GDM1 (cell line): ENCODE data around the gene P2RX3.
A peak's percentile ranks its signal among the peaks of the same experiment; 100 is the strongest.
"Not testable (repeated sequence)": the region's sequence is repeated elsewhere in the genome, so short reads cannot be mapped to it uniquely, and the experiment has no call there.

Source experiments
- DNase-seq: peaks from one replicate; lab custom pipeline; 2025; lab: John Stamatoyannopoulos, UW

The P2RX3 gene

DNA sequence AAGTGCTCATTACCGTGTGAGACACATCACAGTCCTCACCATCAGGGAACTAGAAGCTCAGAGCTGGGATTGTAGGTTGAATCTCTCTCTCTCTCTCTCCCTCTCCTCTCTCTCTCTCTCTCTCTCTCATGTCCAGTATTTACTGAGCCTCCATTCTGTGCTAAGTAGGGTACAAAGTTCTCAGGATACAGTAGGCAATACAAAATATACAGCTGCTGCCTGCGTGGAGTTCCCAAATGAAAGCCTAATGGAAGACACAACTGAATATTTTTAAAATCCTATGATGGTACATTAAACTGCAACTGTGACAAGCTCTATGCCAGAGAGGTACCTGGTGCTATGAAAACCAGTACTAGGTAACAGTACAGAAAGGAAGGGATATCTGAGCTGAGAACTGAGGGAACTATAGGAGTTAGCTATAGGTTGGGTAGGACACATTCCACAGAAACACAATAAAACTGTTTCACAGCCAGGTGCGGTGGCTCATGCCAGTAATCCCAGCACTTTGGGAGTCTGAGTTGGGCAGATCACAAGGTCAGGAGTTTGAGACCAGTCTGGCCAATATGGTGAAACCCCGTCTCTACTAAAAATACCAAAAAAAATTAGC lies 61.9 kb downstream of the P2RX3 start:
- DNase-seq: no peak

DNA sequence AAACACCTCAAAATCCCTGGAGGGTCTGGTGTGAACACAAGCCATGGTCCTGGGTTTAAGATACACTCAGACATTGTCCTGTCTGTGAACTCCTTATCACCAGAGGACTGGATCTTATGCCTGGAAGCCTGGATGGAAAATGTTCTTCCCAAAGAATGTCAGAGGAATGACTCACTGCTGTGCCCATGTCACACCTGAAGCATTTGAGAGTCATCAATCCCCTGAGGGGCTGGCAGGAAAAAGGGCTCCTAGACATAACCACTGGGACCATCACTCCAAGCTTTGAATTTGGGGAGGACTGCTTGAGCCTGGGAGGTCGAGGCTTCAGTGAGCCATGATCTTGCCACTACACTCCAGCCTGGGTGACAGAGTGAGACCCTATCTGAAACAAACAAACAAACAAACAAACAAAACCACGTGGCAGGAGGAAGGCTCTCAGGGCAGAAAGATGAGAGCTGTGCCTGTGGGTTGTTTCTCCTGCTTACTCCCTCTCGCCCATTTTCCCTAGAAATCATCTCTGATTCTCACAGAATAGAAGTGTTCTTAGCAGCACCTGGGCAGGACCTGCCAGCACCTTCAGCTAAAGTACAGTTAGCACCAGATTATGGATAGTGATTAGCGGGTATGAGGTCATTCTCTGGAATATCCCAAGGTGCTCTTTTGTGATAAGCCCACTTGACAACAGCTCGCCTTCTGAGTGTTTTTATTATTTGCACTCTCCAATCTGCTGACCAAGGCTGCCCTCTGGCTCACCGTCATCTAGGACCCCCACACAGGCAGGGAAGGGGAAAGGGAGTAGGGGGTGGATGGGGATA lies 64.2 kb downstream of the P2RX3 start:
- DNase-seq: no peak

DNA sequence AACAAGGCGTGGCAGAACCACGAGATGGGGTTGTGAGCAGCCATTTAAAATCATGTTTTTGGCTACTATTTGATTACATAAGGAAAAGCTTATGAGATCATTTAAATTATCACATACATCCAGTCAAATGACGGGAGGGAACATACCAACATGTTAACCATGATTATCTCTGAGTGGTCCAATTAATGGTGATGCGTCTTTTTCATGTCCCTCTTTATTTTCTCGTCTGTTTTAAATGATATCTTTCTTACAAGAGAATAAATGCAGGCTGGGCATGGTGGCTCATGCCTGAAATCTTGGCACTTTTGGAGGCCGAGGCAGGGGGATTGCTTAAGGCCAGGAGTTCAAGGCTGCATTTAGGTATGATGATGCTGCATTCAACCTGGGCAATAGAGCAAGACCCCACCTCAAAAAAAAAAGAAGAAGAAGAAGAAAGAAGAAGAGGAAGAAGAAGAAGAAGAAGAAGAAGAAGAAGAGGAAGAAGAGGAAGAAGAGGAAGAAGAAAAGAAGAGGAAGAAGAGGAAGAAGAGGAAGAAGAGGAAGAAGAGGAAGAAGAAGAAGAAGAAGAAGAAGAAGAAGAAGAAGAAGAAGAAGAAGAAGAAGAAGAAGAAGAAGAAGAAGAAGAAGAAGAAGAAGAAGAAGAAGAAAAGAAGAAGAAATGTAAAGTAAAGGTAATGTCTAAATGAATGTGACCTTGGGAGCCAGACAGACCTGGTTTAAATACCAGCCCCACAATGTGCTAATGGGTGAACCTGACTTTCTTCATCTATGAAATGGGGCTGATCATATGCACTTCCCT lies 65.0 kb downstream of the P2RX3 start:
- DNase-seq: not testable (repeated sequence)

DNA sequence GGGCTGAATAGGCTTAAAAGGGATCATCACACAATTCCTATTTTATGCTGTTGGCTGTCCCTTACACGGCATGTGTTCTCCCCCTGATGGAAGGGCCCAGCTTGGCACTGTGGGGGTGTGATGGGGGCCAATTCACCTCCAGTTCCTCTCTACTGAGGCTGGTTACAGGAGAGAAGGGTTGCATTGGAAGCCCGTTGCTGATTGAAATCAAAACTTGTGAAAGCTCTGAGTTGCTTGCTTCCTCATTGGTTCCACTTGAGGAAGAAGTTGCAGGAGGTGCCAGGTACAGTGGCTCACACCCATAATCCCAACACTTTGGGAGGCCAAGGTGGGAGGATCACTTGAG lies 65.6 kb downstream of the P2RX3 start:
- DNase-seq: no peak

GRCh38 chr11:57405271-57405860 lies 67.2 kb downstream of the P2RX3 start:
- DNase-seq: no peak

- peak; percentile 57 for DNase-seq
Observed at GRCh38 chr11:57406337-57406904, 68.3 kb downstream of the P2RX3 start.

- no peak for DNase-seq
Observed at GRCh38 chr11:57407010-57407920, 69.1 kb downstream of the P2RX3 start.

DNA sequence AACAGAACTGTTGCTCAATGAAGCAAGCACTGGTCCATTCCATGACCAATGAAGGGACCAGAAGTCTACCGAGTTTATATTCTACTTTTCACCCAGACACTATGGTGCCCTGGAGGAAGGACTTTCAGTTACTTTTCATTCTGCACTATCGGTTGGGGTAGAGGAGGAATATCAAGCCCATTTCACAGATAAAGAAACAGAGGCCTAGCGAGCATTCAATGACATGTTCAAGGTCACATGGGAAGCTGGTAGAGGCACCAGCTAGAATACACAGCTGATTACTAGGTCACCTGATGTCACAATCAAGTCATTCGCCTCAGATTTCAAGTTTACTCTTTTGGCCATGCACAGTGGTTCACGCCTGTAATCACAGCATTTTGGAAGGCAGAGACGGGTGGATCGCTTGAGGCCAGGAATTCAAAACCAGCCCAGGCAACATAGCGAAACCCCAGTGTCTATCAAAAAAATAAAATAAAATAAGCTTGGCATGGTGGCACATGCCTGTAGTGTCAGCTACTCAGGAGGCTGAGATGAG lies 69.9 kb downstream of the P2RX3 start:
- no peak for DNase-seq

- no peak for DNase-seq
Observed at GRCh38 chr11:57408771-57409170, 70.6 kb downstream of the P2RX3 start.

DNA sequence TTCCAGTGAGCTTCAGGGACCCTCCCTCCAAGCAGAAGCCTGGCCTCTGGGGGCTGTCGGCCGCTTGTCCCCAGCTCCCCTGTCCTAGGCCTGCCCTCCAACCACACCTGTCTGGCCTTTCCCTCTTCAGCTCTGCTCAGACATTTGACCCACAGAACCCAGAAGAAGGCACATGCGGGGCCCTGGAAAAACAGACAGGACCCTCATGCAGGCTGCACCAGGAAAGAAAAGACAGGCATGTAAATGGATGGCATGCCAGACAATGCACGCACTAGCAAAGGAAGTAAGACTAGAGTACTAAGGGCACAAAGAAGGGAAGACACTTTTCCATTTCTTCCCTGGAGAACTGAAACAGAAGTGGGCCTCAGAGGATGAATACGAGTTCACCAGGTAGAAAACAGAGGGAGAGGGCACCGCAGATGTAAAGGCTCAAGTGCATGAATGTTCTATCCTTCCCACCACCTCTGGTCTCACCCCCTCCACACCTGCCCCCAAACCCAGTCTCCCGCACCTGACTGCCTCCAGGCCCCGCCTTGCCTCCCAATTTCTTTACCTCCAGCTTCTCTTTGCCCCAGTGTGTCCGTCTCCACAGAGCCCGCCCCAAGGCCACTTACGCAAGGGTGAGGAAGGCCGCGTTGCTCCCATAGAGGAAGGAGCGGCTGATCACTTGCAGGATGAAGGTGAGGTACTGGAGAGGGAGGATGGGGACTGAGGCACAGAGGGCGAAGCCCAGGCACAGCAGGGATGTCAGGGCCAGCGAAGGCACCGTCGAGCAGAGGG lies 71.4 kb downstream of the P2RX3 start:
- DNase-seq: no peak

- DNase-seq: no peak
Observed at GRCh38 chr11:57410287-57410686, 72.1 kb downstream of the P2RX3 start.

DNA sequence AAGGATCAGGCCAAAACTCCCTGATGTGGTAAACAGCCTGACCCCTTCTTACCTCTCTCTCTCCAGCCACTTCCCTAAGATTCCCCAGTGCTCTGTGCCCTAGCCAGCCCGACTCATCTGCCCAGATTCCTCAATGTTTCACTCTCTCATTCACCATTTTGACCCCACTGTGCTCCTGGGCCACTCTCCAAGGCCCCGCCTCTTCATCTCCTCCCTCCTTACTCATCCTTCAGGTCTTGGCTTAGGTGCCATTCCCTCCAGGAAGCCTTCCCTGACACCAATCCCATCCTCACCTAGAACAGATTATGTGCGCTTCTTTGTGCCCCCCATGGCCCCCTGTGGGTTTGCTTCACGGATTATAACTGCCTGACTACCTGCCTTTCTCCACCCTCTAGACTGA lies 75.5 kb downstream of the P2RX3 start:
- no peak for DNase-seq

DNA sequence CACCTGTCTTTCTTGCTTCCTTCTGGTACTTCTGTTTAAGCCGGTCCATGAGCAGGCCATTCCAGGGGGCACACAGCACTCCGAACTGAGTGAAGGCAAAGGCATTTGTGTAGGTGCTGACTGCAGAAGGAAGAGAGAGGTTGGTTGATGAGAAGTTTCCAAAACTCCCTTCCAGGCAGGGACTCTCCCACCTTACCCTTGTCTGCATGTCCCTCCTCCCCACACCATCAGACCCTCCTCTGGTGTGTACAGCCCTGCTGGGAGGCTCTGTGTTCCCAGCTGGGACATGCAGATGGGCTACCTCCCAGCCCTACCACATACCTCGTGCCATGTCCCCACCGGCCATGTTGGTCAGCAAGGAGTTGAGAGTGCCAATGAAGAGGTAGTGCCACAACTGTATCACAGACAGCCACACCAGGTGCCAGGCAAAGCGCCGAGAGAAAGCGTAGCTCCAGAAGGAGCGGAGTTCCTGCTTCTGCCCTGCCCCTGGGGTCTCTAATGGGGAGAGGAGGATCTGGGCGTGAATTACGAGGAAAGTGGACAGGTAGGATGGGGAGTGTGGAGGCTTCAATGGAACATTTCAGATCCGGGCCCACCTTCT lies 76.6 kb downstream of the P2RX3 start:
- no peak for DNase-seq

DNA sequence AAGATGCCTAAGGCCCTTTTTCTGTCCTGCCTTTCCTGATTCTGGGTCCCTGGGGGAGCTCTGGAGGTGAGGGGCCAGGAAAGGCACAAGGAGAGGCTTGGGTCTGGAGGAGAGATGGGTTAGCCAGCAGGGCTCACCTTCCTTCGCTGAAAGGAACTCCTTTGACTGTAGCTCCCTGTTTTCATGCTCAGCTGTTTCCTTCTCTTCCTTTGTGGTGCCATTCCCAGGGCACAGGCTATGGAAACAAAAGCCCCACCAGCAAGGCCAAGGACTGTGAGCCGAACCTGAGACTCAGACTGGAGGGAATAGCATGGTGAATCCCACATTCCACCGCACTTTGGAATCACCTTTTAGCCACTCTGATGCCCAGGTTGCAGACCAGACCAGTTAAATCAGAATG lies 78.3 kb downstream of the P2RX3 start:
- no peak for DNase-seq

DNA sequence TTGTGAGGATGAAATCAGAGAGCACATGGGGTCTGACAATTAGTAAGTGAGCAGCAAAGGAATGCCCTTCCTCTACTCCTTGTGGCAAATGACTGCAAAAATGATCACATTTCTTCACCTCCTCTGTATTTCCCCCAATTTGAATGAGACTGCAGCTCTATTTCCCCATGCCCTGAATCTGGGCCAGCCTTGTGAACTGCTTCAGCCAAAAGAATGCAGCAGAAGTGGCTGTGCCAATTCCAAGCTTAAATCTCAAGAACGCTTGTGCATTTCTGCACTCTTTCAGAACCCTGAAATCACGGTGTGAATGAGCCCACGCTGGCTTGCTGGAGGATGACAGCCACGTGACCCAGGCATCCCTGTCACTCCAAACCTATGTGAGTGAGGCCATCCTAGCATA lies 78.9 kb downstream of the P2RX3 start:
- DNase-seq: no peak

DNA sequence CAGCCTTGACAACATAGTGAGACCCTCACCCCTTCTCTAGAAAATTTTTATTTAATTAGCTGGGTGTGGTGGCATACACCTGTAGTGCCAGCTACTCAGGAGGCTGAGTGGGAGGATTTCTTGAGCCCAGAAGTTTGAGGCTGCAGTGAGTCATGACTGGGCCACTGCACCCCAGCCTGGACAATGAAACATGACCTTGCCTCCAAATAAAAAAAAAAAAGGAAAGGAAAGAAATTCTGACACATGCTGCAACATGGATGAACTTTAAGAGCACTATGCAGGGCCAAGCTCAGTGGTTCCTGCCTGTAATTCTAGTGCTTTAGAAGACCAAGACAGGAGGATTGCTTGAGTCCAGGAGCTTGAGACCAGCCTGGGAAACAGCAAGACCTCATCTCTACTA lies 80.0 kb downstream of the P2RX3 start:
- no peak for DNase-seq

DNA sequence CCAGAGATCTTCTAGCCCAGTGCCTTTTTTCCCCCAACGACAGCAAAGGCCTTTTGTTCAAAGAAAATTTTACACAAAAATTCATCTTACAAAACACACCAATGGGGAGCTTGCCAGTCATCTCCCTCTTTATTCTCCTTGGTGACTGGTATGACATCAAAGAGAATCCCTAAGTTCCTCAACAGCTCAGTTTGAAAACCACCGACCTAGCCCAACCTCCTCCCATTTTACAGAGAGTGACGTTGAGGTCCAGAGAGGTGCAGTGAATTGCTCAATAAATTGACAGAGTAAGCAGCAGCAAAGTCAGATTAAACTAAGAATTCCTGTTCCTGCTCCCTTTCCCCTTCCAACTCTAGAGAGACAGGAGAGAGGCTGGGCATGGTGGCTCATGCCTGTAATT lies 81.0 kb downstream of the P2RX3 start:
- DNase-seq: no peak

DNA sequence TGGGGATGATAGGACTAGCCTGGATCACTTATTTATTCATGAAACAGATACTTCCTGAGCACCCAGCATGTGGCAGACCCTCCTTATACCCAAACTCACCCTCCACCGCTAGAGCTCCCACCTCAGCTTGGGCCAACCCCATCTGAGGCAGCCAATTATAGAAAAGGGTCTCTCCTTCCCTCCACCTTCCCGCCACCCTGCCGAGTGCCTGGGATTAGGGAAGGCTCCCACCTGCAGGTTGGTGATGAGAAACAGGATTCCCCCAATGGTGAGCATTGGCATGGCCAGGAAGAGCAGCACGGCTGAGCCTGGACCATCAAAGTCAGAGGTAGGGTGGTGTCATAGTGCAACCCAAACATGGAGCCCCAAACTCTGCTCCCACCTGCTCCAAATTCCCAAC lies 82.9 kb downstream of the P2RX3 start:
- DNase-seq: no peak

DNA sequence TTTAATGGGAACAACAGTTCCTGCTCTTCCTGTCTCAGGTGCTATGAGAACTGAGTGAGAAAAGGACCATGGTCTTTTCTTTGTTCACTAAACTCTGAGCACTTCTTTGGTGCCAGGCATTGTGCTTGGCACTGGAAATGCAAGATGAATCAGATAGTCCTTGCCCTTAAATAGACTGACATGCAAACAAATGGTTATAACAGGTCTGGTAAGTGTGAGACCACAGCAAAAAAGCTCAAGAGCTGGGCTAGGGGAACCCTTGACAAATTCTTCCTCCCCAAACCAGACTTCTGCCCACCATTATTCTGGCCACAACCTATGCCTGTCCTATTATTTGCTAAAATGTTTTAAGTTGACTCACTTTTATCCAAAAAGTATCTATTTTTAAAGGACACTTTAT lies 83.7 kb downstream of the P2RX3 start:
- no peak for DNase-seq
